OCI-LY1 (cell line): ENCODE data around the gene RIPPLY2.

Source experiments
- EZH2 ChIP-seq: fragments of 200-600 bp; sonication (generic), shearing (Covaris generic); IDR thresholded peaks from 2 replicates; pipeline ENCODE4 v1.8.0; 2017; ENCODE audit warnings: borderline replicate concordance, mixed run types, mild to moderate bottlenecking, antibody characterized with exemption, low read length, moderate library complexity, mixed read lengths
- TF ChIP-seq, protein P1 (sequence below): fragments of 200-600 bp; sonication (generic), shearing (Covaris generic); IDR thresholded peaks from 2 replicates; pipeline ENCODE4 v1.5.1; 2017; ENCODE audit warnings: mild to moderate bottlenecking, antibody characterized with exemption, low read length, moderate library complexity, mixed read lengths

DNA sequence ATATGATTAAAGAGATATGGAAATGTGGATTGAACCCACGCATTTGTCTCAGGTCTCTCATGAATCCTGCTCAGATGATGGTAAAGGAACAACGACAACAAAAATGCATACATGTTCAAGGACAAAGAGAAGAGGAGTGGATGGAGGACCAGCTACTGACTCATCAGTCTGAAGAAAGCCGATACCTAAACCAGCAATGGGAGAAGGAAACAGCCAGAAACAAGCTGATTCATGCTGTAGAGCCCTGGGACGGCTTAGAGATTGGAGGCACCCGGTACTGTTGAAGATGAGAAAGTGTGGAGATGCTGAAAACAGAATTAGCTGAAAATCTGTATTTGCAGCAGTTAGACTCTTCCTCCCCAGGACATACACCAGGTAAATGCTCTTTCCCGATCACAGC, 14.4 kb upstream of the RIPPLY2 start:
- no peak for TF ChIP-seq EZH2
- TF ChIP-seq, protein P1, sequence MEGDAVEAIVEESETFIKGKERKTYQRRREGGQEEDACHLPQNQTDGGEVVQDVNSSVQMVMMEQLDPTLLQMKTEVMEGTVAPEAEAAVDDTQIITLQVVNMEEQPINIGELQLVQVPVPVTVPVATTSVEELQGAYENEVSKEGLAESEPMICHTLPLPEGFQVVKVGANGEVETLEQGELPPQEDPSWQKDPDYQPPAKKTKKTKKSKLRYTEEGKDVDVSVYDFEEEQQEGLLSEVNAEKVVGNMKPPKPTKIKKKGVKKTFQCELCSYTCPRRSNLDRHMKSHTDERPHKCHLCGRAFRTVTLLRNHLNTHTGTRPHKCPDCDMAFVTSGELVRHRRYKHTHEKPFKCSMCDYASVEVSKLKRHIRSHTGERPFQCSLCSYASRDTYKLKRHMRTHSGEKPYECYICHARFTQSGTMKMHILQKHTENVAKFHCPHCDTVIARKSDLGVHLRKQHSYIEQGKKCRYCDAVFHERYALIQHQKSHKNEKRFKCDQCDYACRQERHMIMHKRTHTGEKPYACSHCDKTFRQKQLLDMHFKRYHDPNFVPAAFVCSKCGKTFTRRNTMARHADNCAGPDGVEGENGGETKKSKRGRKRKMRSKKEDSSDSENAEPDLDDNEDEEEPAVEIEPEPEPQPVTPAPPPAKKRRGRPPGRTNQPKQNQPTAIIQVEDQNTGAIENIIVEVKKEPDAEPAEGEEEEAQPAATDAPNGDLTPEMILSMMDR: no peak
